Testis (tissue), 3 donors: ENCODE data around the gene SYT13. TPM values are rescaled to one million over a fixed set of nuclear protein-coding genes. Genes with fewer than 3 reads are reported as not detected.

Source experiments
- DNase-seq: peaks from one replicate; pipeline ENCODE4 v3.0.0-alpha.2; 2019
- H3K27ac ChIP-seq, 2 donors: fragments of 200-600 bp; sonication (generic); one replicate each; pipeline ENCODE4 v1.5.1; 2019
- H3K27me3 ChIP-seq: fragments of 200-600 bp; sonication (generic); one replicate; pipeline ENCODE4 v1.5.1; 2019
- H3K36me3 ChIP-seq: fragments of 200-600 bp; sonication (generic); one replicate; pipeline ENCODE4 v1.5.1; 2017; ENCODE audit warnings: low read depth; ENCODE audit errors: missing control alignments
- H3K4me1 ChIP-seq: fragments of 200-600 bp; sonication (generic); one replicate; pipeline ENCODE4 v1.5.1; 2019
- H3K4me3 ChIP-seq, 2 donors: fragments of 200-600 bp; sonication (generic); one replicate each; pipeline ENCODE4 v1.5.1; 2017 to 2019
- H3K9me3 ChIP-seq: fragments of 200-600 bp; sonication (generic); one replicate; pipeline ENCODE4 v1.5.1; 2017
- POLR2A ChIP-seq: fragments of 450-650 bp; IDR thresholded peaks from one replicate; pipeline ENCODE4 v1.6.1; 2017; ENCODE audit warnings: antibody characterized with exemption, mild to moderate bottlenecking, moderate library complexity
- WGBS, 2 donors: methylation state at CpG; one replicate each; pipeline ENCODE4 v1.1.5; 2018; 5-methylcytosine and 5-hydroxymethylcytosine counted together
- intact Hi-C: fragments of 100-400 bp; cut with DNase I; formaldehyde crosslinking; loops from one replicate; pipeline ENCODE4 v1.15.1; 2023; ENCODE audit warnings: low total_unique reads
- polyA plus RNA-seq: library from polyadenylated mRNA; stranded (reverse); fragments of 350-450 nt; fragmentation: Illumina TruSeq; extraction: RNeasy Lipid Tissue Mini Kit (QIAGEN cat#74804); gene quantifications from one replicate; pipeline ENCODE4 v1.2.3, GENCODE V29; 2014; ENCODE audit warnings: low read depth, low replicate concordance; ENCODE audit not compliant: insufficient read depth
- total RNA-seq, 2 donors: library from RNA; depleted of rRNA; stranded (reverse); fragments of >200 nt; gene quantifications; one replicate each; pipeline ENCODE4 v1.2.3, GENCODE V29; 2016
- TF ChIP-seq, protein P1 (sequence below), 3 experiments: fragments of 450-650 bp in 2 of 3; fragments of 200-600 bp in 1 of 3; sonication (generic) in 1 of 3; IDR thresholded peaks; one replicate each; pipeline ENCODE4 v1.5.1; 2016 to 2019; ENCODE audit warnings: antibody characterized with exemption in 3 of 3, mild to moderate bottlenecking in 2 of 3, moderate library complexity in 1 of 3

SYT13 gene
- total and polyA plus RNA-seq, 3 donors from 2014 or later, result 0.68 to 3.3 (median 1.4) TPM

- H3K9me3 ChIP-seq, result no peaks in the 10 kb centered on the region
- no peaks in the 10 kb centered on the region for H3K27me3 ChIP-seq
- no peaks in the 10 kb centered on the region for H3K4me1 ChIP-seq
- intact Hi-C loops, result no loop called here
- no peak for TF ChIP-seq POLR2A
- TF ChIP-seq, protein P1, sequence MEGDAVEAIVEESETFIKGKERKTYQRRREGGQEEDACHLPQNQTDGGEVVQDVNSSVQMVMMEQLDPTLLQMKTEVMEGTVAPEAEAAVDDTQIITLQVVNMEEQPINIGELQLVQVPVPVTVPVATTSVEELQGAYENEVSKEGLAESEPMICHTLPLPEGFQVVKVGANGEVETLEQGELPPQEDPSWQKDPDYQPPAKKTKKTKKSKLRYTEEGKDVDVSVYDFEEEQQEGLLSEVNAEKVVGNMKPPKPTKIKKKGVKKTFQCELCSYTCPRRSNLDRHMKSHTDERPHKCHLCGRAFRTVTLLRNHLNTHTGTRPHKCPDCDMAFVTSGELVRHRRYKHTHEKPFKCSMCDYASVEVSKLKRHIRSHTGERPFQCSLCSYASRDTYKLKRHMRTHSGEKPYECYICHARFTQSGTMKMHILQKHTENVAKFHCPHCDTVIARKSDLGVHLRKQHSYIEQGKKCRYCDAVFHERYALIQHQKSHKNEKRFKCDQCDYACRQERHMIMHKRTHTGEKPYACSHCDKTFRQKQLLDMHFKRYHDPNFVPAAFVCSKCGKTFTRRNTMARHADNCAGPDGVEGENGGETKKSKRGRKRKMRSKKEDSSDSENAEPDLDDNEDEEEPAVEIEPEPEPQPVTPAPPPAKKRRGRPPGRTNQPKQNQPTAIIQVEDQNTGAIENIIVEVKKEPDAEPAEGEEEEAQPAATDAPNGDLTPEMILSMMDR (IDR thresholded peaks at IDR 0.05), result no peak
- no peak for DNase-seq
- H3K4me3 ChIP-seq, result no peak overlapping the region
- no peak overlapping the region for H3K27ac ChIP-seq
- no peaks in the 10 kb centered on the region for H3K36me3 ChIP-seq
- WGBS, 2 donors, result 80 to 84% methylated on average over 11 of the region's 11 CpGs
Measured at GRCh38 chr11:45264839-45265515, 21.2 kb downstream of the SYT13 start.

DNA sequence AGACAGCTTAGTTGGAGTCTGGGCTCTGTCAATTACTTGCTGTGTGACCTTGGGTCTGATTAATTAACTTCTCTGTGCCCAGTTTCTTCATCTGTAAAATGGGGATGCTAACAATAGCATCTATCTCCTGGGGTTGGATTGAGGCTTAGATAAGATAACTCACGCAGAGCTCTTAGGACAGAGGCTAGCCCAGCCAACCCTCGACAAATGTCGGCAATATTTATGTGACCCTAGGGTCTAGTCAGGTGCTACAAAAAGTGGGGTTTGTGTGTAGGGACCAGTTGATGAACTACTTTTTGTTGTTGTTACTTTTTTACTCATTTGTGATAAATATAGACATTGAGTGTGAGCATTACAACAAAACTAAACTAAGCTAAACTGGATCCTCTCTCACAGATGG is 22.4 kb downstream of the SYT13 start:
- TF ChIP-seq POLR2A, result no peak
- TF ChIP-seq, protein P1 (IDR thresholded peaks at IDR 0.05), result no peak
- no peak for DNase-seq

GRCh38 chr11:45262900-45263299 is 23.2 kb downstream of the SYT13 start:
- no peak overlapping the region for H3K4me3 ChIP-seq
- no peak for DNase-seq
- no peaks in the 10 kb centered on the region for H3K36me3 ChIP-seq
- WGBS, 2 donors, result 70 to 84% methylated on average over 4 of the region's 4 CpGs
- intact Hi-C loops, result no loop called here
- TF ChIP-seq POLR2A, result no peak
- TF ChIP-seq, protein P1 (IDR thresholded peaks at IDR 0.05), result no peak
- H3K4me1 ChIP-seq, result no peaks in the 10 kb centered on the region
- no peaks in the 10 kb centered on the region for H3K27me3 ChIP-seq
- H3K27ac ChIP-seq, result no peak overlapping the region
- H3K9me3 ChIP-seq, result no peaks in the 10 kb centered on the region

More for the DNA sequence above, 22.4 kb downstream of the SYT13 start:
- intact Hi-C loops, result no loop called here
- Histone ChIP-seq H3K27me3 (no peaks in the 10 kb centered on the region), H3K4me1 (no peaks in the 10 kb centered on the region), H3K27ac (no peak overlapping the region), H3K36me3 (no peaks in the 10 kb centered on the region), H3K9me3 (no peaks in the 10 kb centered on the region), H3K4me3 (no peak overlapping the region)
- 95 to 96% methylated on average over 3 of the region's 3 CpGs for WGBS, 2 donors

DNA sequence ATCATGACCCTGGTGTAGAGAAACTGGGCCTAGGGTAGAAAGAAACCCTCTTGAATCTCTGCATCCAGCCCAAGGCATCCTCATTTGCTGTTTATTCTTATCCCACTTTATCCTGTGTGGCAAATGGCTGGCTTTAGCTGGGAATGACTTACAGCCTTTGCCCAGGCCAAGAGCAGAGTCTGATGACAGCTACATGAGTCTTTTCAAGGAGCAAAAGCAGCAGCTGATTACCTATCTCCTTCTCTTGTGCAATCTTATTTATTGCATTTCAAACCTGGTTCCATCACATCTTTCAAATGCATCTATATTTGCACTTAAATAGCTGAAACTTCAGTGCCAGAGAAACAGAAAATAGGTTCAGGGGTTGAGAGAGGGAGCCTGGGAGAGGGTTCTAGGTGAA is 26.1 kb downstream of the SYT13 start:
- H3K4me3 ChIP-seq, result no peak overlapping the region
- TF ChIP-seq, protein P1 (IDR thresholded peaks at IDR 0.05), result no peak
- no peak for TF ChIP-seq POLR2A
- H3K27me3 ChIP-seq, result no peaks in the 10 kb centered on the region
- H3K4me1 ChIP-seq, result no peaks in the 10 kb centered on the region
- intact Hi-C loops, result no loop called here
- DNase-seq, result no peak
- H3K36me3 ChIP-seq, result no peaks in the 10 kb centered on the region
- H3K27ac ChIP-seq, result no peak overlapping the region
- H3K9me3 ChIP-seq, result no peaks in the 10 kb centered on the region

DNA sequence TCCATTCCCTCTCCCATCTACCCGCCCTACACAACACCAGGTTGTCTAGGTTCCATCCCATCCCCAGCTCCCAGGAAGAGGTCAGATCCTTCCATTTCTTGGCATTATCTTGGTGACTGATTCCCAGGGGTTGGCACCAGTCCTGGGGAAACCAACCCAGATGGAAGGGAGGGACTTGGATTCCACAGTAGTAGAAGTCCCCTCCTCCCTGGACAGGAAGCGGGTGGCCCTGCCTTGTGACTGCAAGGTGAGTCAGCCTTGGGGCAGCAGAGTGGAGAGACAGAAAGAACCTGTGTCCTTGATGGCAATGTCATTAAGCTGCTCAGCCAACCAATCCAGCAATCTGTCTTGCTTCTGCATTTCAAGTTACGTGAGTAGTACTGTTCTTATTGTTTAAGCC is 26.5 kb downstream of the SYT13 start:
- Histone ChIP-seq H3K4me1 (no peaks in the 10 kb centered on the region), H3K27ac (no peak overlapping the region), H3K36me3 (no peaks in the 10 kb centered on the region), H3K4me3 (no peak overlapping the region), H3K9me3 (no peaks in the 10 kb centered on the region), H3K27me3 (no peaks in the 10 kb centered on the region)
- TF ChIP-seq POLR2A, result no peak
- WGBS, 2 donors, result 93 to 96% methylated on average over 3 of the region's 3 CpGs
- intact Hi-C loops, result no loop called here
- no peak for DNase-seq
